Activated naive CD4-positive, alpha-beta T cell treated with anti-CD3 and anti-CD28 coated beads for 36 hours (primary cell): ENCODE results near the gene ATF7. TPM values are rescaled to one million over a fixed set of nuclear protein-coding genes. Genes with fewer than 3 reads are reported as not detected.
"Not testable (repeated sequence)": the region's sequence is repeated elsewhere in the genome, so short reads cannot be mapped to it uniquely, and the experiment has no call there.

Source experiments
- CTCF ChIA-PET: fragments of 350-600 bp; sonication (Branson Sonifier 250); formaldehyde crosslinking; loops from one replicate; lab custom pipeline; 2021; ENCODE audit warnings: antibody characterized with exemption; lab: Charles Lee
- DNase-seq: peaks from one replicate; pipeline ENCODE4 v3.0.0-alpha.2; 2020
- H3K27ac Mint-ChIP-seq: one replicate; pipeline ENCODE4 v1.8.0; 2021; ENCODE audit warnings: mild to moderate bottlenecking, mixed read lengths
- H3K27me3 Mint-ChIP-seq: one replicate; pipeline ENCODE4 v1.8.0; 2021; ENCODE audit warnings: low read depth, mixed read lengths
- H3K36me3 Mint-ChIP-seq: one replicate; pipeline ENCODE4 v1.8.0; 2021; ENCODE audit warnings: low read depth, mixed read lengths
- H3K4me1 Mint-ChIP-seq: one replicate; pipeline ENCODE4 v1.8.0; 2021; ENCODE audit warnings: low read depth, mixed read lengths
- H3K4me3 Mint-ChIP-seq: one replicate; pipeline ENCODE4 v1.8.0; 2021; ENCODE audit warnings: mild to moderate bottlenecking, moderate library complexity, mixed read lengths
- H3K9me3 Mint-ChIP-seq: one replicate; pipeline ENCODE4 v1.8.0; 2021; ENCODE audit warnings: mixed read lengths
- intact Hi-C: fragments of 100-400 bp; cut with micrococcal nuclease; formaldehyde crosslinking; loops from one replicate; pipeline ENCODE4 v1.15.1; 2023
- total RNA-seq, 2 experiments: library from RNA; stranded (reverse); gene quantifications; one replicate each; pipeline ENCODE4 v1.2.3, GENCODE V29; 2021

The ATF7 gene
- total RNA-seq, 2 experiments from 2014 or later = 19.7 to 19.8 TPM

DNA sequence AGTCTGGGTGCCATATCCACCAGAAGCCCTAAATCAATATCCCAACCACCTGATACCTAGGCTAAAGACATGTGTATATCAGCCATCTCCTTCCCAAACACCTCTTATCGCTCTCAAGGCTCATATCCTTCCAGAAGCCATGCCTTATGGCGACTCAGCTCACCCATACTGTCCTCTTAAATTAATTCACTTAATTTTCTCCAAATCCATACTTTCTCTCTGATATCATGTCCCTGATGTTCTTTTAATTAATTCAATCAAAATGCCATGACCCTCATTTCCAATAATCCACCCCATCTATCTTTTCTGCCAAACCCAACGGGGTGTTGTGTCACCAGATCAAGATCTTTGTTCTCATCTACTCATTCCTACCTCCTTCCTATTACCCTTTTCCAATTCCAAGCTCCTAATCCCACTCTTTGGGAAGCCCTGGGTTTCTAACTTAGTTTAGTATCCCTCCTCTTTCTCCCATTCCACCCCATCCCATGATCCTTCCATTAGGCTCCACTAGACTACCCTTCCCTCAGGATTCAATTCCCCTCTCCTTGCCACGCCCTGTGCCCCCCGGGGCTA lies 723 bp downstream of the ATF7 start:
- peak overlapping the region; percentile 96 for H3K27ac Mint-ChIP-seq
- no peak for DNase-seq
- H3K4me3 Mint-ChIP-seq = peak overlapping the region; percentile 97
- H3K36me3 Mint-ChIP-seq = peaks cover 4% of the 10 kb centered on the region
- intact Hi-C loops = no loop called here
- no peaks in the 10 kb centered on the region for H3K9me3 Mint-ChIP-seq
- no peaks in the 10 kb centered on the region for H3K27me3 Mint-ChIP-seq
- H3K4me1 Mint-ChIP-seq = peaks cover 44% of the 10 kb centered on the region
- CTCF ChIA-PET = interaction anchor here (0.8 to 3.0 kb wide), 3 partner anchors 16 to 82 kb away, joined by 3 to 12 read pairs (median 4); partner anchors contain the start of gene ATP5MC2

DNA sequence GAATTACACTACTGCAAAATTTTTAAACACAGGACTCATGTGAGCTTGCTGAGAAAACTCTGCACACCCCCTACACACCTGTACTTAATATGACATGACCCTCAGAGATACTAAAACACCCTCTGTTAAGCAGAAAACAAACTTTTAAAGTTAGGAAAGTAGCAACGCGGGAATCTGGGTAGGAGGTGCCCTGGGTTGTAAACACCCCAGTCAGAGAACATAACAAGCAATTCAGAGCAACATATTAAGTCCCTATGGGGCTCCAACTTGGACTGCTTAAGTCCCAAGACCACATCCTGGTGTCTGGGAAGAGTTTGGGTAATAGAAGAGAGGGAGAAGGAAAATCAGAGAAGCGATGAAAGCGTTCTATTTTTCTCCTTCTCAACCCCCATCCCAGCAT lies 1.2 kb downstream of the ATF7 start:
- Mint-ChIP-seq H3K4me3 (peak overlapping the region; percentile 97), H3K36me3 (peaks cover 4% of the 10 kb centered on the region), H3K27me3 (no peaks in the 10 kb centered on the region), H3K4me1 (peaks cover 44% of the 10 kb centered on the region), H3K9me3 (no peaks in the 10 kb centered on the region), H3K27ac (peak overlapping the region; percentile 96)
- intact Hi-C loops = no loop called here
- DNase-seq = no peak
- CTCF ChIA-PET = interaction anchor here (0.9 to 3.0 kb wide), 3 partner anchors 17 to 81 kb away, joined by 3 to 12 read pairs (median 3); no protein-coding TSS in a partner anchor

DNA sequence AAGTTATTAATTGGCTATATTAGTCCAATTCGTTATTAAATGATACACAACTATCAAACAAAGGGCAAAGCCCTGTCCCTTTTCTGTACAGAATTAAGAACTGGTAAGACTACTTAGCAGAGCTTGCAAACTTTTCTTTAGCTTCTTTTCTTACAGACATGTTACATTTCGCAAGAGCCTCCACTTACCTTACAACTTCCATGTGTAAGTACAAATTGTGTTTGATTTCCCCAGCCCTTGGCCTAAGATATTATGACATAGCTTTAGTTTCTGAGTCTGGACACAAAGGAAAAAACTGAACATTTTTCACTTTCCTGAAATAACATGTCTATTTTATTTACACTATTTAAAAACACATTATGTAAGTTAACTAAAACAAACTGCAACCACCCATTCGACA lies 1.7 kb downstream of the ATF7 start:
- intact Hi-C loops = no loop called here
- CTCF ChIA-PET = interaction anchor here (0.8 to 2.6 kb wide), 5 partner anchors 11 to 80 kb away, joined by 3 to 11 read pairs (median 3); partner anchors contain the start of gene ATP5MC2
- no peaks in the 10 kb centered on the region for H3K27me3 Mint-ChIP-seq

DNA sequence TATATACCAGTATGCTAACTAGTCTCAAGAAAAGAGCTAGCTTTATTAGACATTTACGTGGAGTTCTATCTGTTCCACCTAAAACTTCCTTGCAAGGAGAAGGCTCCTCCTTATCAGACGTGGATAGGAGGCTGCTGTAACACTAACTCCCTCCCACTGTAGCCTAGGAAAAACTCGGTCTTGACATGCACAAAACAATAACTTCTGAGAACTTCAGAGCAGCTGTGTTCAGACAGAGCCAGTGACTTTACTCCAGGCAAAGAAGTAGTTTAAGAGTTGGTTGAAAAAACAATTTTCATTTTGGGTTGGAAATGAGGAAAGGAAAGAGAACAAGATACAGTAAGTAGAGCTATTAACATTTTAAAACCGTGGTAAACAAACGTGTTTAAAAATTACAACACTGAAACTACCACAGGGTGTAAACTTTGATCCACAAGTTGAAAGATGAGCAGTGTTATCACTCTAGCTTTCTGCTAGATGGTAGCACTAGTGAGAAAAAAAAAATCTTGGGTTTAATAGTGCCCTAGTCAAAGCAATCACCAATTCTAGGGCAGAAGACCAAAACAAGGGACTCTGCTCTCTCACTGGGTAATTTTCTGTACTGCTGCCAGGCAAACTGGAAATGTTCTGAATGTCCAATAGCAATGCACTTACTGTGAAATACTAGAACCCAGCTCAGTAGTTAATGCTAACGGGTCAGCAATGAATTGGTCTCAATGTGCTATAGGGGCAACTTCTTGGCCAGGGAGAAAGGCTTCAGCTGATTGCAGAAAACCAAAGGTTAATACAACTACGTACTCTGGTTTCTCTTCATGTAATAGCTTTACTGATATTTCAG lies 2.4 kb downstream of the ATF7 start:
- CTCF ChIA-PET = interaction anchor here (0.6 to 2.6 kb wide), 7 partner anchors 10 to 280 kb away, joined by 3 to 11 read pairs (median 4); partner anchors contain the start of gene ATP5MC2
- no peak for DNase-seq
- Mint-ChIP-seq H3K36me3 (peaks cover 4% of the 10 kb centered on the region), H3K27me3 (no peaks in the 10 kb centered on the region), H3K27ac (no peak overlapping the region), H3K4me3 (peak overlapping the region; percentile 97), H3K4me1 (peaks cover 46% of the 10 kb centered on the region), H3K9me3 (no peaks in the 10 kb centered on the region)
- intact Hi-C loops = no loop called here

More for the DNA sequence above, 1.7 kb downstream of the ATF7 start:
- Mint-ChIP-seq H3K4me3 (peak overlapping the region; percentile 97), H3K4me1 (peaks cover 44% of the 10 kb centered on the region), H3K27ac (peak overlapping the region; percentile 96), H3K9me3 (no peaks in the 10 kb centered on the region), H3K36me3 (peaks cover 4% of the 10 kb centered on the region)
- DNase-seq = no peak

DNA sequence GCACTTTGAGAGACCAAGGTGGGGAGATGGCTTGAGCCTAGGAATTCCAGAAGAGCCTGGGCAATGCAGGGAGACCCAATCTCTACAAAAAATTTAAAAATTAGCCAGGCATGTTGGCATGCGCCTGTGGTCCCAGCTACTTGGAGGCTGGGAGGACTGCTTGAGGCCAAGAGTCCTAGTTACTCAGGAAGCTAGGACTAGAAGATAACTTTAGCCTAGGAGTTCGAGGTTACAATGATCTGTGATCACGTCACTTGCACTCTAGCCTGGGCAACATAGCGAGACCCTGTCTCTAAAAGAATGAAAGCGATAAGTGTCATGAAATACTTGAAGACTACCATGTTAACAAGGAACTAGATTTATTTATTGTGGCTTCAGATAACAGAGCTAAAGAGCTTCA lies 3.5 kb downstream of the ATF7 start:
- no peak for DNase-seq
- Mint-ChIP-seq H3K36me3 (peaks cover 7% of the 10 kb centered on the region), H3K27me3 (no peaks in the 10 kb centered on the region), H3K4me1 (peaks cover 57% of the 10 kb centered on the region), H3K9me3 (no peaks in the 10 kb centered on the region), H3K27ac (no peak overlapping the region), H3K4me3 (no peak overlapping the region)
- intact Hi-C loops = no loop called here
- CTCF ChIA-PET = interaction anchor here (0.6 to 2.6 kb wide), 4 partner anchors 9 to 281 kb away, joined by 3 to 11 read pairs (median 4); no protein-coding TSS in a partner anchor

DNA sequence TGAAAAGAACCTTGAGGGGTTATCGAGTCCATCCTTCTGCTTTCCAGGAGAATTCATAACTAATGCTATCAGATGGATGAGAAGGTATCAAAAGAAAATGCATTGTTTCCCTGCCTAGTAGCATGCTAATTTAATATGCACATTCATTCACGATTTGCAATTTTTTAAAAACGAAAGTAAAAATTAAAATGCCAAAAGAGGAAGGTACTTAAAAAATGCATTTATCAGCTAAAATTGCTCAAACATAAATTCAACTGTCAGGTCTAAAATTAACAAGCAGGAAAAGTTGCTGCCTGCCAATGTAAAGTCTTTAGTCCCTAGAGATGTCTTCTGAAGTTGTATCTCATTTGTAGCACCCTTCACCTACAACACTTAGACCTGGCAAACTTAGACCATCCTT lies 7.9 kb downstream of the ATF7 start:
- Mint-ChIP-seq H3K27me3 (no peaks in the 10 kb centered on the region), H3K4me3 (peak overlapping the region; percentile 63), H3K27ac (peak overlapping the region; percentile 69), H3K36me3 (peaks cover 12% of the 10 kb centered on the region), H3K4me1 (peaks cover 40% of the 10 kb centered on the region), H3K9me3 (no peaks in the 10 kb centered on the region)
- intact Hi-C loops = no loop called here
- no peak for DNase-seq
- CTCF ChIA-PET = interaction anchor here (0.8 kb wide), 1 partner anchor 274 kb away, joined by 4 read pairs; no protein-coding TSS in a partner anchor

DNA sequence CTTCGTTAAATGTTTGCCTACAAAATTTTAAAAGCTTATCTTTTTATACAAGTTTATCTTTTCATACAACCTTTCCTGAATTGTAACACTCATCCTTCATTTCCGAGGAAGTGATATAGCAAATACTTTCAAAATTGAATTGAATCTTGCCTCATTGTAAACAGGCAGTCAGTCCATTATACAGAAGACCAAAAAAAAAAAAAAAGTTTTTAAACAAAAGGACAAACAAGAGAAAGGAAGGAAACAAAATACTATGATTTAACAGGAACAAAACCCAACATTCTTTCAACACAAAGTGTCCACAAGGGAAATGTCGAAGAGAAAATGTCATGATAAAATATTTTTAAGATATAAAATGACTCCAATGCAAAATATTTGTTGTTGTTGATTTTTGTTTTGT lies 8.5 kb downstream of the ATF7 start:
- H3K27ac Mint-ChIP-seq = no peak overlapping the region
- peaks cover 12% of the 10 kb centered on the region for H3K36me3 Mint-ChIP-seq
- no peaks in the 10 kb centered on the region for H3K9me3 Mint-ChIP-seq
- H3K4me1 Mint-ChIP-seq = peaks cover 40% of the 10 kb centered on the region
- CTCF ChIA-PET = interaction anchor here (0.8 kb wide), 1 partner anchor 273 kb away, joined by 4 read pairs; no protein-coding TSS in a partner anchor
- no peaks in the 10 kb centered on the region for H3K27me3 Mint-ChIP-seq
- intact Hi-C loops = no loop called here
- DNase-seq = no peak
- H3K4me3 Mint-ChIP-seq = peak overlapping the region; percentile 63

DNA sequence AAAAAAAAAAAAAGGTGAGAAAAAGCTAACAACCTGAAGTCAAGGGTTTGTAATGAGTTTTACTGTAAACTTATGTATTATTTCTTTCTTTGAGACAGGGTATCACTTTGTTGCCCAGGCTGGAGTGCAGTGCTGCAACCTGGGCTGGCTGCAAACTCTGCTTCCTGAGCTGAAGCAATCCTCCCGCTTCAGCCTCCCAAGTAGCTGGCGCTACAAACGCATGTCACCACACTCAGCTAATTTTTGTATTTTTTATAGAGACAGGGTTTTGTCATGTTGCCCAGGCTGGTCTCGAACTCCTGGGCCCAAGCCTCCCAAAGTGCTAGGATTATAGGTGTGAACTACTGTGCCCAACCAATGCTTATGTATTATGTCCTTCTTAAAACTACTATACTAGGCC lies 9.2 kb downstream of the ATF7 start:
- Mint-ChIP-seq H3K27me3 (no peaks in the 10 kb centered on the region), H3K4me1 (peaks cover 42% of the 10 kb centered on the region), H3K9me3 (no peaks in the 10 kb centered on the region), H3K4me3 (no peak overlapping the region), H3K27ac (no peak overlapping the region), H3K36me3 (peaks cover 12% of the 10 kb centered on the region)
- DNase-seq = no peak
- intact Hi-C loops = no loop called here
- CTCF ChIA-PET = interaction anchor here (0.6 to 0.7 kb wide), 2 partner anchors 11 to 129 kb away, joined by 3 to 5 read pairs; no protein-coding TSS in a partner anchor

DNA sequence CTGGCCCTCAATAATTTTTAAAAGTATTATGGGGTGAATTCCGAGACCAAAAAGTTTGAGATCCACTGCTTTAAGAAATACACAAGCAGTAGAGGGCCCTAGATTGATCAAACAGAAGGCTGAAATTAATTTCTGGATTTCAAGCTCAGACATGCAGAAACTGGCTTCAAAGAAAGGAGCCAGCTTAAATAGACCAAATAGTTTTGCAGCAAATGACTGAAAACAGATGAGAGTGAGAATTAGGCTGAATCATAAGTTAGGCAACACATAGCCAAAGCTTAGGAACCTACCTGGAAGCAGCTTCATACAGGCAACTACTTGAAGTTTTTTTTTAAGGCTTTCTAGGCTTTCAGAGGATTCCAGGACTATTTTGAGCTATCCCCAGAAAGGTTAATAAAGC lies 12.4 kb downstream of the ATF7 start:
- H3K9me3 Mint-ChIP-seq = no peaks in the 10 kb centered on the region
- H3K4me1 Mint-ChIP-seq = peaks cover 34% of the 10 kb centered on the region
- intact Hi-C loops = loop anchor here (1.0 kb wide), 4 partner anchors 12 to 62 kb away; partner anchors contain the start of genes ATF7 and ATP5MC2
- H3K27me3 Mint-ChIP-seq = no peaks in the 10 kb centered on the region
- H3K4me3 Mint-ChIP-seq = no peak overlapping the region
- H3K36me3 Mint-ChIP-seq = peaks cover 10% of the 10 kb centered on the region
- H3K27ac Mint-ChIP-seq = no peak overlapping the region
- CTCF ChIA-PET = interaction anchor here (0.6 to 2.4 kb wide), 7 partner anchors 9 to 125 kb away, joined by 3 to 11 read pairs (median 3); partner anchors contain the start of gene ATP5MC2
- DNase-seq = no peak

DNA sequence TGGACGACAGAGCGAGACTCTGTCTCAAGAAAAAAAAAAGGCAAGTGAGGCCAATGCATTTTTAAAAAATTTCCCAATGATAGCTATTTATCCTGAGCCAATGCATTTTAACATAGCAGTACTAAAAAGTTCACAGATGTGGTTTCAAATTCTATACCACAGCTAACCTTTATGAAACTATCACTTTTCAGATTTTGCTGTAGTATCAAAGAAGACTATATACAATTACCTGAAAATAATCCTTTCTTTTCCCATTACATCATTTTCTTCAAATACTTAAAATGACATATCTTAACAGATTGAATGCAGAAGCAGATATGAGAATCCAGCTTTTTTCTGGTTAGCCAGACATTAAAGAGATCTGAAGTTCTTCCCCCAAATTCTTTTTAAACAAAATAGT lies 13.2 kb downstream of the ATF7 start:
- CTCF ChIA-PET = interaction anchor here (0.6 to 2.4 kb wide), 11 partner anchors 10 to 126 kb away, joined by 3 to 11 read pairs (median 4); partner anchors contain the start of gene ATP5MC2
- no peaks in the 10 kb centered on the region for H3K27me3 Mint-ChIP-seq
- peaks cover 26% of the 10 kb centered on the region for H3K4me1 Mint-ChIP-seq
- peaks cover 8% of the 10 kb centered on the region for H3K36me3 Mint-ChIP-seq
- H3K9me3 Mint-ChIP-seq = no peaks in the 10 kb centered on the region
- H3K4me3 Mint-ChIP-seq = no peak overlapping the region
- no peak for DNase-seq
- no peak overlapping the region for H3K27ac Mint-ChIP-seq
- intact Hi-C loops = loop anchor here (1.0 kb wide), 4 partner anchors 13 to 63 kb away; partner anchors contain the start of genes ATF7 and ATP5MC2

DNA sequence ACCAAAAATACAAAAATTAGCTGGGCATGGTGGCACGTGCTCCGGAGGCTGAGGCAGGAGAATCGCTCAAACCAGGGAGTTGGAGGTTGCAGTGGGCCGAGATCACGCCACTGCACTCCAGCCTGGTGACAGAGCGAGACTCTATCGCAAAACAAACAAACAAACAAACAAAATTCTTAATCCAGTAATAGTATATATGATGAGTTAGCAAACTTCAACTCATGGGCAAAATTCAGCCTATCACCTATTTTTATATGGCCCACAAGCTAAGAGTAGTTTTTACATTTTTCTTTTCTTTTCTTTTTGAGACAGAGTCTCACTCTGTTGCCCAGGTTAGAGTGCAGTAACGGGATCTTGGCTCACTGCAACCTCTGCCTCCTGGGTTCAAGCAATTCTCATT lies 14.9 kb downstream of the ATF7 start:
- DNase-seq = no peak
- intact Hi-C loops = no loop called here
- no peaks in the 10 kb centered on the region for H3K27me3 Mint-ChIP-seq
- H3K4me3 Mint-ChIP-seq = no peak overlapping the region
- H3K36me3 Mint-ChIP-seq = peaks cover 7% of the 10 kb centered on the region
- peaks cover 21% of the 10 kb centered on the region for H3K4me1 Mint-ChIP-seq
- CTCF ChIA-PET = interaction anchor here (1.3 kb wide), 1 partner anchor 65 kb away, joined by 3 read pairs; the partner anchor contains the start of gene ATP5MC2
- no peaks in the 10 kb centered on the region for H3K9me3 Mint-ChIP-seq
- no peak overlapping the region for H3K27ac Mint-ChIP-seq

DNA sequence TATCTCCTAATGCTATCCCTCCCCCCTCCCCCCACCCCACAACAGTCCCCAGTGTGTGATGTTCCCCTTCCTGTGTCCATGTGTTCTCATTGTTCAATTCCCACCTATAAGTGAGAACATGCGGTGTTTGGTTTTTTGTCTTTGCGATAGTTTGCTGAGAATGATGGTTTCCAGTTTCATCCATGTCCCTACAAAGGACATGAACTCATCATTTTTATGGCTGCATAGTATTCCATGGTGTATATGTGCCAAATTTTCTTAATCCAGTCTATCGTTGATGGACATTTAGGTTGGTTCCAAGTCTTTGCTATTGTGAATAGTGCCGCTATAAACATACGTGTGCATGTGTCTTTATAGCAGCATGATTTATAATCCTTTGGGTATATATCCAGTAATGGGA lies 19.5 kb downstream of the ATF7 start:
- H3K4me1 Mint-ChIP-seq = peaks cover 22% of the 10 kb centered on the region
- H3K36me3 Mint-ChIP-seq, H3K27me3 Mint-ChIP-seq, H3K9me3 Mint-ChIP-seq, H3K27ac Mint-ChIP-seq, CTCF ChIA-PET, DNase-seq, H3K4me3 Mint-ChIP-seq, intact Hi-C loops: not testable (repeated sequence)
